Stimulated activated CD4-positive, alpha-beta T cell treated with anti-CD3 and anti-CD28 coated beads, Interleukin-15, amount 100 ng/mL, for 1 hour (primary cell): ENCODE data around the gene PNO1.

ENCODE experiments used
- DNase-seq, 2 donors: peaks; one replicate each; pipeline ENCODE4 v3.0.0-alpha.2; 2020; ENCODE audit warnings: low read depth in 1 of 2, low spot score in 1 of 2

Gene PNO1

GRCh38 chr2:68193144-68193543, 35.5 kb downstream of the PNO1 start:
- DNase-seq: no peak

GRCh38 chr2:68193787-68194372, 36.2 kb downstream of the PNO1 start:
- no peak for DNase-seq

GRCh38 chr2:68195096-68195495, 37.4 kb downstream of the PNO1 start:
- no peak for DNase-seq

- peak in 1 of 2 donors; percentile 14 for DNase-seq
These were observed 38.5 kb downstream of the PNO1 start for GRCh38 chr2:68196120-68196716.

GRCh38 chr2:68200157-68200787, 42.6 kb downstream of the PNO1 start:
- DNase-seq: no peak

GRCh38 chr2:68203587-68203986, 45.9 kb downstream of the PNO1 start:
- DNase-seq: no peak

GRCh38 chr2:68206793-68207192, 49.1 kb downstream of the PNO1 start:
- DNase-seq: no peak

- DNase-seq: no peak
These were observed 56.7 kb downstream of the PNO1 start for GRCh38 chr2:68214381-68214780.

- no peak for DNase-seq
These were observed 59.0 kb downstream of the PNO1 start for GRCh38 chr2:68216454-68217310.

- no peak for DNase-seq
These were observed 60.0 kb downstream of the PNO1 start for GRCh38 chr2:68217729-68218128.

GRCh38 chr2:68218343-68218901, 60.7 kb downstream of the PNO1 start:
- DNase-seq: no peak

GRCh38 chr2:68222287-68222686, 64.6 kb downstream of the PNO1 start:
- DNase-seq: no peak

GRCh38 chr2:68223419-68223818, 65.7 kb downstream of the PNO1 start:
- DNase-seq: no peak

GRCh38 chr2:68225119-68225632, 67.5 kb downstream of the PNO1 start:
- no peak for DNase-seq
